Neural cell (in vitro differentiated cells): ENCODE results near the gene LCE6A. TPM values are rescaled to one million over a fixed set of nuclear protein-coding genes. Genes with fewer than 3 reads are reported as not detected.

Experiments
- H2AFZ ChIP-seq: fragments of 200-600, 300-800 bp; sonication (generic), shearing (Covaris generic); 2 replicates; pipeline ENCODE4 v1.6.0; 2014; ENCODE audit warnings: low read depth, mild to moderate bottlenecking, antibody characterized with exemption, low read length, moderate library complexity
- H3F3A ChIP-seq: fragments of 200-600 bp; shearing (Covaris generic); 2 replicates; pipeline ENCODE4 v1.6.1; 2016; ENCODE audit warnings: mild to moderate bottlenecking, moderate library complexity, mixed read lengths, antibody characterized with exemption, low read length; ENCODE audit not compliant: insufficient read depth, poor library complexity, severe bottlenecking
- H3K27ac ChIP-seq: fragments of 200-600, 300-800 bp; sonication (generic), shearing (Covaris generic); 2 replicates; pipeline ENCODE4 v1.5.1; 2014; ENCODE audit warnings: mild to moderate bottlenecking, low read length, moderate library complexity
- H3K27me3 ChIP-seq: fragments of 300-800, 200-600 bp; sonication (generic), shearing (Covaris generic); 2 replicates; pipeline ENCODE4 v1.6.0; 2014; ENCODE audit warnings: mild to moderate bottlenecking, low read depth, low read length, moderate library complexity; ENCODE audit not compliant: insufficient read depth
- H3K36me3 ChIP-seq: fragments of 300-800, 200-600 bp; sonication (generic), shearing (Covaris generic); 2 replicates; pipeline ENCODE4 v1.5.1; 2014; ENCODE audit warnings: mild to moderate bottlenecking, antibody characterized with exemption, low read length, moderate library complexity; ENCODE audit not compliant: insufficient read depth
- H3K4me2 ChIP-seq: fragments of 300-800, 200-600 bp; sonication (generic), shearing (Covaris generic); 2 replicates; pipeline ENCODE4 v1.6.0; 2014; ENCODE audit warnings: mild to moderate bottlenecking, low read length
- H3K4me3 ChIP-seq: fragments of 300-800, 200-600 bp; sonication (generic), shearing (Covaris generic); 2 replicates; pipeline ENCODE4 v1.5.1; 2014; ENCODE audit warnings: mild to moderate bottlenecking, low read length, moderate library complexity
- H3K79me2 ChIP-seq: fragments of 200-600 bp; shearing (Covaris generic); replicated peaks from 2 replicates; pipeline ENCODE4 v1.6.0; 2014; ENCODE audit warnings: mild to moderate bottlenecking, low read length, moderate library complexity; ENCODE audit not compliant: insufficient read depth
- H3K9ac ChIP-seq: fragments of 300-800, 200-600 bp; sonication (generic), shearing (Covaris generic); 2 replicates; pipeline ENCODE4 v1.6.1; 2016; ENCODE audit warnings: mild to moderate bottlenecking, low read length, mixed read lengths
- H3K9me2 ChIP-seq: fragments of 200-600 bp; shearing (Covaris generic); 2 replicates; pipeline ENCODE4 v1.6.1; 2016; ENCODE audit warnings: mild to moderate bottlenecking, low read length, mixed read lengths; ENCODE audit not compliant: insufficient read depth
- H3K9me3 ChIP-seq: fragments of 200-600, 300-800 bp; sonication (generic), shearing (Covaris generic); 2 replicates; pipeline ENCODE4 v1.6.1; 2016; ENCODE audit warnings: mild to moderate bottlenecking, mixed run types, low read length, moderate library complexity, mixed read lengths
- H4K20me1 ChIP-seq: fragments of 200-600 bp; shearing (Covaris generic); 2 replicates; pipeline ENCODE4 v1.6.1; 2016; ENCODE audit warnings: mild to moderate bottlenecking, mixed run types; ENCODE audit not compliant: insufficient read depth
- EP300 ChIP-seq: fragments of 450-650 bp; conservative IDR thresholded peaks from 2 replicates; pipeline ENCODE4 v1.6.1; 2014; ENCODE audit warnings: antibody characterized with exemption, mild to moderate bottlenecking, moderate library complexity; ENCODE audit not compliant: poor library complexity, severe bottlenecking
- EZH2 ChIP-seq: fragments of 200-600, 300-800 bp; shearing (Covaris generic), sonication (generic); IDR thresholded peaks from 2 replicates; pipeline ENCODE4 v1.6.1; 2014; ENCODE audit warnings: antibody characterized with exemption, low read length, borderline replicate concordance, mild to moderate bottlenecking; ENCODE audit not compliant: insufficient read depth, poor library complexity, severe bottlenecking
- MXI1 ChIP-seq: fragments of 450-650 bp; conservative IDR thresholded peaks from 2 replicates; pipeline ENCODE4 v1.6.1; 2014; ENCODE audit warnings: antibody characterized with exemption, mild to moderate bottlenecking; ENCODE audit not compliant: poor library complexity, severe bottlenecking
- POLR2AphosphoS5 ChIP-seq: IDR thresholded peaks from 2 replicates; pipeline ENCODE4 v1.6.1; 2012
- RAD21 ChIP-seq: fragments of 450-650 bp; conservative IDR thresholded peaks from 2 replicates; pipeline ENCODE4 v1.6.1; 2014; ENCODE audit warnings: antibody characterized with exemption, mild to moderate bottlenecking, moderate library complexity
- SMC3 ChIP-seq: fragments of 450-650 bp; conservative IDR thresholded peaks from 2 replicates; pipeline ENCODE4 v1.6.1; 2014; ENCODE audit warnings: antibody characterized with exemption, mild to moderate bottlenecking, moderate library complexity; ENCODE audit not compliant: poor library complexity
- TAF1 ChIP-seq: IDR thresholded peaks from 2 replicates; pipeline ENCODE4 v1.6.1; 2012; ENCODE audit warnings: low read depth
- polyA plus RNA-seq: library from polyadenylated mRNA; depleted of rRNA; stranded (reverse); fragments of >200 nt; gene quantifications from 2 replicates; pipeline ENCODE4 v1.2.3, GENCODE V29; 2014
- TF ChIP-seq, protein P1 (sequence below): fragments of 450-650 bp; IDR thresholded peaks from 2 replicates; pipeline ENCODE4 v1.5.1; 2014; ENCODE audit warnings: antibody characterized with exemption, mild to moderate bottlenecking, moderate library complexity; ENCODE audit not compliant: poor library complexity, severe bottlenecking
- TF ChIP-seq, protein P2 (sequence below): IDR thresholded peaks from 2 replicates; pipeline ENCODE4 v1.6.1; 2012; ENCODE audit warnings: borderline replicate concordance

The LCE6A gene
- polyA plus RNA-seq, 1 donor from 2014 or later = not detected

DNA sequence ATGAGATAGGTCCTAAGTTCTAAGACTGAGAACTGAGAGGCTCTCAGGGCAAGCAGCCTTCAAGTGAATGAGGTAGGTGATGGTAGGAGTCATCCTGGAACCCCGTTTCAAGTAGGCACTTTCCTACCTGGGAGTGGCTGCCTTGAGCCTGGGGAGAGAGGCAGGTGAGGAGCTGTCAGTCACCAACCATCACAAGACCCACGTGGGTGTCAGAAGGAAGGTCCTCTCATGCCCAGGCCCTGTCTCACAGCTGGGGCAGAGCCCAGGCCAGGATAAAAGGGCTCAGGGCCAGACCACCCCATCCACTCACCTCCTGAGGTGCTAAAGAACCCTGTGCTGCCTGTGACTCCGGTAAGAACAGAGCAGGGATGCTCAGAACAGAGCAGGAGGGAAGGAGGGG, 46.2 kb upstream of the LCE6A start, which contains the start of gene LCE1D:
Gene LCE1D, plus strand, starts transcription at position 301 of the 400 bp plus-strand sequence. CDS start 1,074 bp downstream, outside the sequence.
- no peaks in the 10 kb centered on the region for H3K9me2 ChIP-seq
- H4K20me1 ChIP-seq = no peaks in the 10 kb centered on the region
- H2AFZ ChIP-seq = no peak within 1 kb of the TSS
- H3F3A ChIP-seq = no peaks in the 10 kb centered on the region
- no peak within 1 kb of the TSS for H3K27ac ChIP-seq
- peaks cover 3% of the 10 kb centered on the region for H3K9me3 ChIP-seq
- no peaks in the 10 kb centered on the region for H3K27me3 ChIP-seq
- H3K4me2 ChIP-seq = no peak within 1 kb of the TSS
- no peak within 1 kb of the TSS for H3K9ac ChIP-seq
- no peak within 1 kb of the TSS for H3K4me3 ChIP-seq
- TF ChIP-seq EP300 = no peak
- TF ChIP-seq, protein P1, sequence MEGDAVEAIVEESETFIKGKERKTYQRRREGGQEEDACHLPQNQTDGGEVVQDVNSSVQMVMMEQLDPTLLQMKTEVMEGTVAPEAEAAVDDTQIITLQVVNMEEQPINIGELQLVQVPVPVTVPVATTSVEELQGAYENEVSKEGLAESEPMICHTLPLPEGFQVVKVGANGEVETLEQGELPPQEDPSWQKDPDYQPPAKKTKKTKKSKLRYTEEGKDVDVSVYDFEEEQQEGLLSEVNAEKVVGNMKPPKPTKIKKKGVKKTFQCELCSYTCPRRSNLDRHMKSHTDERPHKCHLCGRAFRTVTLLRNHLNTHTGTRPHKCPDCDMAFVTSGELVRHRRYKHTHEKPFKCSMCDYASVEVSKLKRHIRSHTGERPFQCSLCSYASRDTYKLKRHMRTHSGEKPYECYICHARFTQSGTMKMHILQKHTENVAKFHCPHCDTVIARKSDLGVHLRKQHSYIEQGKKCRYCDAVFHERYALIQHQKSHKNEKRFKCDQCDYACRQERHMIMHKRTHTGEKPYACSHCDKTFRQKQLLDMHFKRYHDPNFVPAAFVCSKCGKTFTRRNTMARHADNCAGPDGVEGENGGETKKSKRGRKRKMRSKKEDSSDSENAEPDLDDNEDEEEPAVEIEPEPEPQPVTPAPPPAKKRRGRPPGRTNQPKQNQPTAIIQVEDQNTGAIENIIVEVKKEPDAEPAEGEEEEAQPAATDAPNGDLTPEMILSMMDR = no peak
- no peak for TF ChIP-seq SMC3
- TF ChIP-seq, protein P2, sequence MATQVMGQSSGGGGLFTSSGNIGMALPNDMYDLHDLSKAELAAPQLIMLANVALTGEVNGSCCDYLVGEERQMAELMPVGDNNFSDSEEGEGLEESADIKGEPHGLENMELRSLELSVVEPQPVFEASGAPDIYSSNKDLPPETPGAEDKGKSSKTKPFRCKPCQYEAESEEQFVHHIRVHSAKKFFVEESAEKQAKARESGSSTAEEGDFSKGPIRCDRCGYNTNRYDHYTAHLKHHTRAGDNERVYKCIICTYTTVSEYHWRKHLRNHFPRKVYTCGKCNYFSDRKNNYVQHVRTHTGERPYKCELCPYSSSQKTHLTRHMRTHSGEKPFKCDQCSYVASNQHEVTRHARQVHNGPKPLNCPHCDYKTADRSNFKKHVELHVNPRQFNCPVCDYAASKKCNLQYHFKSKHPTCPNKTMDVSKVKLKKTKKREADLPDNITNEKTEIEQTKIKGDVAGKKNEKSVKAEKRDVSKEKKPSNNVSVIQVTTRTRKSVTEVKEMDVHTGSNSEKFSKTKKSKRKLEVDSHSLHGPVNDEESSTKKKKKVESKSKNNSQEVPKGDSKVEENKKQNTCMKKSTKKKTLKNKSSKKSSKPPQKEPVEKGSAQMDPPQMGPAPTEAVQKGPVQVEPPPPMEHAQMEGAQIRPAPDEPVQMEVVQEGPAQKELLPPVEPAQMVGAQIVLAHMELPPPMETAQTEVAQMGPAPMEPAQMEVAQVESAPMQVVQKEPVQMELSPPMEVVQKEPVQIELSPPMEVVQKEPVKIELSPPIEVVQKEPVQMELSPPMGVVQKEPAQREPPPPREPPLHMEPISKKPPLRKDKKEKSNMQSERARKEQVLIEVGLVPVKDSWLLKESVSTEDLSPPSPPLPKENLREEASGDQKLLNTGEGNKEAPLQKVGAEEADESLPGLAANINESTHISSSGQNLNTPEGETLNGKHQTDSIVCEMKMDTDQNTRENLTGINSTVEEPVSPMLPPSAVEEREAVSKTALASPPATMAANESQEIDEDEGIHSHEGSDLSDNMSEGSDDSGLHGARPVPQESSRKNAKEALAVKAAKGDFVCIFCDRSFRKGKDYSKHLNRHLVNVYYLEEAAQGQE = no peak
- TF ChIP-seq POLR2AphosphoS5 = no peak
- no peaks in the 10 kb centered on the region for H3K36me3 ChIP-seq
- no peaks in the 10 kb centered on the region for H3K79me2 ChIP-seq

DNA sequence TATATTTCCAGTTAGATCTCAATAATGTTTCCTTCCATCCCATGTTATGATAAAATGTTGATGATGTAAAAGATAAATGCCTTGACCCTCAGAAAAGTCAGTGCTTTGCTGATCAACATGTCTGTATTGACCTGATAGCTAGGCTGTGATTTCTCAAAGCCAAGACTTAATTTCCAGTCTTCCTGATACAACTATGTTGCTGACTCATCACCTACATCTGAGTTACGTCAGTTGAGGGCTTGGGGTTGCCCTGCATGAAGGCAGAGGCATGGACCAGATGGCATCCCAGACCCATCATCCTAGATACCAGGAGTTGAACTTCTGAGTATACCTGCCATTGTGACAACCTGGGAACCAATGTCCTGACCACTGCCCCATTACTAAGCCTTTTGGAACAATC, 41.3 kb upstream of the LCE6A start:
- H4K20me1 ChIP-seq = no peaks in the 10 kb centered on the region
- H3K4me3 ChIP-seq = no peak overlapping the region
- TF ChIP-seq POLR2AphosphoS5 (no peak), SMC3 (no peak), MXI1 (no peak), EZH2 (no peak), TAF1 (no peak), RAD21 (no peak)
- TF ChIP-seq, protein P2 = no peak
- TF ChIP-seq, protein P1 = no peak
- H2AFZ ChIP-seq = no peak overlapping the region
- H3K9me2 ChIP-seq = no peaks in the 10 kb centered on the region
- H3K4me2 ChIP-seq = no peak overlapping the region
- H3K27ac ChIP-seq = no peak overlapping the region
- H3K79me2 ChIP-seq = no peaks in the 10 kb centered on the region
- H3K36me3 ChIP-seq = no peaks in the 10 kb centered on the region
- no peaks in the 10 kb centered on the region for H3K27me3 ChIP-seq
- H3K9me3 ChIP-seq = peaks cover 5% of the 10 kb centered on the region
- H3K9ac ChIP-seq = no peak overlapping the region
- no peaks in the 10 kb centered on the region for H3F3A ChIP-seq
